Transverse colon (tissue), 4 donors: ENCODE measurements around the gene BICD1. TPM values are rescaled to one million over a fixed set of nuclear protein-coding genes. Genes with fewer than 3 reads are reported as not detected.

Experiments used
- DNase-seq: peaks from one replicate; pipeline ENCODE4 v3.0.0-alpha.2; 2019
- H3K27ac ChIP-seq, 4 donors: fragments of 200-600 bp; sonication (generic); 2 replicates each; pipeline ENCODE4 v1.5.1; 2016 to 2018; ENCODE audit warnings: inconsistent platforms in 4 of 4
- H3K27me3 ChIP-seq: fragments of 200-600 bp; sonication (generic); 2 replicates; pipeline ENCODE4 v1.5.1; 2017; ENCODE audit warnings: inconsistent platforms
- H3K36me3 ChIP-seq, 4 donors: fragments of 200-600 bp; sonication (generic); 2 replicates each; pipeline ENCODE4 v1.5.1; 2017 to 2019; ENCODE audit warnings: inconsistent platforms in 4 of 4
- H3K4me1 ChIP-seq, 4 donors: fragments of 200-600 bp; sonication (generic); 2 replicates each; pipeline ENCODE4 v1.5.1; 2017 to 2020; ENCODE audit warnings: inconsistent platforms in 4 of 4
- H3K4me3 ChIP-seq, 4 donors: fragments of 200-600 bp; sonication (generic); 1 replicate in 1 of 4; 2 replicates in 3 of 4; pipeline versions ENCODE4 v1.5.1 to v1.6.1; 2017 to 2019; ENCODE audit warnings: inconsistent platforms in 4 of 4
- H3K9me3 ChIP-seq, 2 donors: fragments of 200-600 bp; sonication (generic); 2 replicates each; pipeline ENCODE4 v1.5.1; 2017 to 2019; ENCODE audit warnings: inconsistent platforms in 2 of 2
- CTCF ChIP-seq, 5 experiments: fragments of 200-600 bp in 3 of 5; fragments of 450-650 bp in 2 of 5; sonication (generic) in 3 of 5; IDR thresholded peaks; 1 replicate in 2 of 5; 2 replicates in 3 of 5; pipeline ENCODE4 v1.5.1; 2016 to 2017; ENCODE audit warnings: antibody characterized with exemption in 5 of 5, inconsistent platforms in 3 of 5, mild to moderate bottlenecking in 2 of 5, moderate library complexity in 1 of 5
- EP300 ChIP-seq: sonication (generic); formaldehyde crosslinking; IDR thresholded peaks from one replicate; pipeline ENCODE4 v1.6.1; 2017; ENCODE audit warnings: antibody characterized with exemption, low read depth
- POLR2A ChIP-seq: fragments of 450-650 bp; IDR thresholded peaks from one replicate; pipeline ENCODE4 v1.6.1; 2016; ENCODE audit warnings: antibody characterized with exemption, mild to moderate bottlenecking, moderate library complexity
- POLR2AphosphoS5 ChIP-seq, 3 donors: sonication (generic); formaldehyde crosslinking; IDR thresholded peaks; one replicate each; pipeline ENCODE4 v1.6.1; 2016; ENCODE audit warnings: antibody characterized with exemption in 3 of 3
- WGBS, 2 donors: methylation state at CpG; one replicate each; pipeline ENCODE4 v1.1.5; 2018; ENCODE audit warnings: low coverage in 1 of 2; 5-methylcytosine and 5-hydroxymethylcytosine counted together
- in situ Hi-C, 4 donors: fragments of 200-750 bp; cut with MboI; loops; one replicate each; pipeline versions ENCODE4 v1.15.0 to v1.15.1; 2017; ENCODE audit warnings: low sequenced_read_pairs in 3 of 4, low pct_ligation_motif_present in 1 of 4, low pct_unique_long_range_greater_than_20kb in 1 of 4
- intact Hi-C: fragments of 100-400 bp; cut with DNase I; formaldehyde crosslinking; loops from one replicate; pipeline ENCODE4 v1.15.1; 2023; ENCODE audit warnings: low total_unique reads
- total RNA-seq, 4 donors: library from RNA; depleted of rRNA; stranded (reverse); fragments of >200 nt; gene quantifications; one replicate each; pipeline ENCODE4 v1.1.0, GENCODE V29; 2016

Gene BICD1
- total RNA-seq, 4 donors from 2014 or later, result 0.75 to 27.7 (median 5.2) TPM

GRCh38 chr12:32334371-32334777 lies 227.7 kb downstream of the BICD1 start:
- Histone ChIP-seq H3K27ac (no peak overlapping the region), H3K4me1 (no peaks in the 10 kb centered on the region), H3K36me3 (no peaks in the 10 kb centered on the region), H3K4me3 (no peak overlapping the region), H3K27me3 (no peaks in the 10 kb centered on the region), H3K9me3 (no peaks in the 10 kb centered on the region)
- TF ChIP-seq CTCF (IDR thresholded peaks at IDR 0.05), result no peak
- TF ChIP-seq POLR2AphosphoS5 (IDR thresholded peaks at IDR 0.05), result no peak
- no peak for TF ChIP-seq POLR2A
- no peak for TF ChIP-seq EP300
- intact Hi-C loops (no loop called here), in situ Hi-C loops (no loop called here)
- 81 to 91% methylated on average over 4 of the region's 4 CpGs for WGBS, 2 donors
- DNase-seq, result no peak

GRCh38 chr12:32336261-32336660 lies 229.6 kb downstream of the BICD1 start:
- H3K27ac ChIP-seq, result no peak overlapping the region
- WGBS, 2 donors, result 88 to 91% methylated on average over 4 of the region's 4 CpGs
- no peaks in the 10 kb centered on the region for H3K36me3 ChIP-seq
- no peaks in the 10 kb centered on the region for H3K4me1 ChIP-seq
- no peaks in the 10 kb centered on the region for H3K9me3 ChIP-seq
- DNase-seq, result no peak
- no peak overlapping the region for H3K4me3 ChIP-seq
- no peaks in the 10 kb centered on the region for H3K27me3 ChIP-seq
- in situ Hi-C loops (no loop called here), intact Hi-C loops (no loop called here)
- TF ChIP-seq EP300, result no peak

- Histone ChIP-seq H3K27ac (no peak overlapping the region), H3K9me3 (no peaks in the 10 kb centered on the region), H3K4me3 (no peak overlapping the region), H3K36me3 (no peaks in the 10 kb centered on the region), H3K4me1 (no peaks in the 10 kb centered on the region), H3K27me3 (no peaks in the 10 kb centered on the region)
- TF ChIP-seq POLR2AphosphoS5 (IDR thresholded peaks at IDR 0.05) (no peak), CTCF (IDR thresholded peaks at IDR 0.05) (no peak), POLR2A (no peak), EP300 (no peak)
- DNase-seq, result no peak
- WGBS, 2 donors, result 93 to 100% methylated on average over 1 of the region's 1 CpG
- intact Hi-C loops, result no loop called here
- in situ Hi-C loops, result no loop called here
Measured at GRCh38 chr12:32343496-32343895, 236.8 kb downstream of the BICD1 start.

- in situ Hi-C loops, result no loop called here
- H3K4me3 ChIP-seq, result no peak overlapping the region
- TF ChIP-seq CTCF (IDR thresholded peaks at IDR 0.05), result no peak
- 82 to 88% methylated on average over 7 of the region's 7 CpGs for WGBS, 2 donors
- no peak for DNase-seq
- no peaks in the 10 kb centered on the region for H3K4me1 ChIP-seq
- no peaks in the 10 kb centered on the region for H3K27me3 ChIP-seq
- intact Hi-C loops, result no loop called here
- H3K36me3 ChIP-seq, result no peaks in the 10 kb centered on the region
- no peak overlapping the region for H3K27ac ChIP-seq
- no peaks in the 10 kb centered on the region for H3K9me3 ChIP-seq
Measured at GRCh38 chr12:32344047-32344446, 237.4 kb downstream of the BICD1 start.

GRCh38 chr12:32353540-32353939 lies 246.9 kb downstream of the BICD1 start:
- DNase-seq, result no peak
- 79 to 88% methylated on average over 1 of the region's 1 CpG for WGBS, 2 donors
- in situ Hi-C loops, result loop anchor here in 2 of 4 donors (25.0 kb wide), 1 partner anchor 309 kb away; no protein-coding TSS in a partner anchor
- TF ChIP-seq EP300 (no peak), POLR2AphosphoS5 (IDR thresholded peaks at IDR 0.05) (no peak), POLR2A (no peak), CTCF (IDR thresholded peaks at IDR 0.05) (no peak)
- intact Hi-C loops, result no loop called here
- Histone ChIP-seq H3K4me1 (no peaks in the 10 kb centered on the region), H3K27ac (no peak overlapping the region), H3K4me3 (no peak overlapping the region), H3K9me3 (no peaks in the 10 kb centered on the region), H3K36me3 (no peaks in the 10 kb centered on the region), H3K27me3 (no peaks in the 10 kb centered on the region)
